ENCODE measurements around the gene PEMT.

- TF ChIP-seq CTCF (IDR thresholded peaks at IDR 0.05) (no peak), POLR2A (IDR thresholded peaks at IDR 0.05) (no peak)
Observed at GRCh38 chr17:17505151-17505550, 86.4 kb downstream of the PEMT start.
